Loucy (cell line): ENCODE measurements around the gene RFX1.

Experiments
- H2AFZ ChIP-seq: fragments of 200-600 bp; sonication (generic); 2 replicates; pipeline ENCODE4 v1.6.0; 2016; ENCODE audit warnings: antibody characterized with exemption, mild to moderate bottlenecking, low read length, moderate library complexity
- H3F3A ChIP-seq: fragments of 200-600 bp; 2 replicates; pipeline ENCODE4 v1.6.0; 2016; ENCODE audit warnings: antibody characterized with exemption, low read depth, mild to moderate bottlenecking
- H3K27me3 ChIP-seq: fragments of 200-600 bp; sonication (generic); 2 replicates; pipeline ENCODE4 v1.6.1; 2014; ENCODE audit warnings: low read length, mild to moderate bottlenecking; ENCODE audit not compliant: insufficient read depth, poor library complexity, severe bottlenecking
- H3K36me3 ChIP-seq: fragments of 200-600 bp; sonication (generic); 2 replicates; pipeline ENCODE4 v1.6.1; 2016; ENCODE audit warnings: low read length; ENCODE audit not compliant: insufficient read depth
- H3K4me1 ChIP-seq: fragments of 200-600 bp; sonication (generic); 2 replicates; pipeline ENCODE4 v1.5.1; 2014; ENCODE audit warnings: low read length, mild to moderate bottlenecking; ENCODE audit not compliant: insufficient read depth, poor library complexity, severe bottlenecking
- H3K4me2 ChIP-seq: fragments of 200-600 bp; sonication (generic); 2 replicates; pipeline ENCODE4 v1.6.0; 2014; ENCODE audit warnings: antibody characterized with exemption, low read length, low read depth, mild to moderate bottlenecking; ENCODE audit not compliant: poor library complexity, severe bottlenecking
- H3K4me3 ChIP-seq: fragments of 200-600 bp; sonication (generic); 2 replicates; pipeline ENCODE4 v1.5.1; 2014; ENCODE audit warnings: low read length, mild to moderate bottlenecking, mixed read lengths; ENCODE audit not compliant: poor library complexity, severe bottlenecking
- H3K79me2 ChIP-seq: fragments of 200-600 bp; sonication (generic); 2 replicates; pipeline ENCODE4 v1.6.1; 2014; ENCODE audit warnings: low read length; ENCODE audit not compliant: insufficient read depth
- H3K9ac ChIP-seq: fragments of 200-600 bp; sonication (generic); 2 replicates; pipeline ENCODE4 v1.6.0; 2014; ENCODE audit warnings: mild to moderate bottlenecking, low read depth, low read length, moderate library complexity; ENCODE audit not compliant: poor library complexity, severe bottlenecking
- H3K9me2 ChIP-seq: fragments of 200-600 bp; sonication (generic); replicated peaks from 2 replicates; pipeline ENCODE4 v1.6.1; 2016; ENCODE audit warnings: low read depth, low read length, mixed read lengths
- H3K9me3 ChIP-seq: fragments of 200-600 bp; sonication (generic); 2 replicates; pipeline ENCODE4 v1.6.1; 2014; ENCODE audit warnings: mild to moderate bottlenecking, antibody characterized with exemption, low read length, low read depth; ENCODE audit not compliant: insufficient read depth
- H4K20me1 ChIP-seq: fragments of 200-600 bp; sonication (generic); 2 replicates; pipeline ENCODE4 v1.6.0; 2014; ENCODE audit warnings: antibody characterized with exemption, low read length, mild to moderate bottlenecking; ENCODE audit not compliant: insufficient read depth, poor library complexity, severe bottlenecking
- CTCF ChIP-seq: fragments of 200-600 bp; sonication (generic); conservative IDR thresholded peaks from 2 replicates; pipeline ENCODE4 v1.5.1; 2014; ENCODE audit warnings: mild to moderate bottlenecking, antibody characterized with exemption, low read length
- EZH2phosphoT487 ChIP-seq: fragments of 200-600 bp; IDR thresholded peaks from 2 replicates; pipeline ENCODE4 v1.6.1; 2018; ENCODE audit warnings: antibody characterized with exemption, mild to moderate bottlenecking, moderate library complexity, borderline replicate concordance

The RFX1 gene

GRCh38 chr19:13981021-13981420 is 25.1 kb downstream of the RFX1 start:
- Histone ChIP-seq H4K20me1 (no peaks in the 10 kb centered on the region), H3K9ac (peak overlapping the region; percentile 57), H3K36me3 (no peaks in the 10 kb centered on the region), H3K79me2 (no peaks in the 10 kb centered on the region), H3K9me2 (no peaks in the 10 kb centered on the region), H3K4me3 (no peak overlapping the region), H3K9me3 (no peaks in the 10 kb centered on the region), H2AFZ (no peak overlapping the region), H3K4me1 (peaks cover 50% of the 10 kb centered on the region), H3K4me2 (peak overlapping the region; percentile 50), H3F3A (no peaks in the 10 kb centered on the region), H3K27me3 (no peaks in the 10 kb centered on the region)
- TF ChIP-seq EZH2phosphoT487 = no peak
- no peak for TF ChIP-seq CTCF

DNA sequence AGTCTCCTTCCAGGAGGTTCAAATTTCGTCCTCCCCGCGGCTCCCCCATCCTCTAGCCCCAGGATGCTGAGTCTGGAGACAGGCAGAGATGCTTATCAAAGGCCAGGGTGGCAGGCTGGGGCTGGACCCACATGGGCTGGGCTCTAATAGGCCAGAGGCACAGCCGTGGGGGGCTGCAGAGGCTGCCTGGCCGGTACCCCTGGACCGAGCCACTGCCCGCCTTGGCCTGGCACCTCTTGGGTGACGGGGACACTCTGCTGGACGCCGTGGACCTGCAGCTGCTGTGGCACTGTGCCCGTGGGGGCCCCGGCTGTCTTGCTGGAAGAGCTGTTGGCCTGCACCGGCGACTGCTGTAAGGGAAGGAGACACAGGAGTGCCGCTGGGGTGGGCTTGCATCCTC is 25.8 kb downstream of the RFX1 start:
- peaks cover 43% of the 10 kb centered on the region for H3K4me1 ChIP-seq

DNA sequence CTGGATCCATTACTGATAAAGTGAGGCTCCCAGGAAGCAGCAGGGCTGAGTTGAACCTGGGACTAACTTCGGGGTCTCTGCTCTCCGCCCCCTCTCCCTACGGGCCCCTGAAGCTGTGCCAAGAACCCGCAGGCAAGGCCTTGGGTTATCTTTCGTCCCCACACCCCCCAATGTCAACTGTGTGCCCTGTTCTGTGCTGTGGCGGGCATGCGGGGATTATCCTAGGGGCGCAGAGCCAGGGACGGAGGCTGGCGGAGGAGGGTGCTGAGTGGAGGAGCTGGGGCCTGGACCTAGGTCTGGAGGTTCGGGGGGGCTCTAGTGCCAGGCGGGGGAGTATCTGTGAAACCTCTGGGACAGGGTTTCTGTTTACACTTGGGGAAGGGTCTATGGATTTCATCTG is 26.4 kb downstream of the RFX1 start:
- Histone ChIP-seq H3F3A (no peaks in the 10 kb centered on the region), H3K27me3 (no peaks in the 10 kb centered on the region), H3K4me3 (no peak overlapping the region), H3K79me2 (no peaks in the 10 kb centered on the region), H3K4me1 (peaks cover 37% of the 10 kb centered on the region), H4K20me1 (no peaks in the 10 kb centered on the region), H3K9ac (no peak overlapping the region), H3K36me3 (no peaks in the 10 kb centered on the region), H2AFZ (no peak overlapping the region), H3K9me3 (no peaks in the 10 kb centered on the region), H3K4me2 (no peak overlapping the region), H3K9me2 (no peaks in the 10 kb centered on the region)
- TF ChIP-seq EZH2phosphoT487 (no peak), CTCF (no peak)

More for the DNA sequence above, 25.8 kb downstream of the RFX1 start:
- H3K4me3 ChIP-seq = no peak overlapping the region
- no peaks in the 10 kb centered on the region for H3F3A ChIP-seq
- H4K20me1 ChIP-seq = no peaks in the 10 kb centered on the region
- no peaks in the 10 kb centered on the region for H3K9me2 ChIP-seq
- no peak overlapping the region for H2AFZ ChIP-seq
- no peaks in the 10 kb centered on the region for H3K79me2 ChIP-seq
- H3K9ac ChIP-seq = no peak overlapping the region
- no peaks in the 10 kb centered on the region for H3K27me3 ChIP-seq
- no peak overlapping the region for H3K4me2 ChIP-seq
- no peaks in the 10 kb centered on the region for H3K36me3 ChIP-seq
- H3K9me3 ChIP-seq = no peaks in the 10 kb centered on the region
- no peak for TF ChIP-seq EZH2phosphoT487
- TF ChIP-seq CTCF = no peak
